SK-N-SH (cell line): Measurements from ENCODE around the gene PHPT1.

Experiments used
- TF ChIP-seq, protein P1 (sequence below): IDR thresholded peaks from 2 replicates; pipeline ENCODE4 v1.4.0; 2012; ENCODE audit warnings: low read depth
- TF ChIP-seq, protein P2 (sequence below): fragments of 200-600 bp; sonication (generic); IDR thresholded peaks from 2 replicates; pipeline ENCODE4 v1.6.1; 2017; ENCODE audit warnings: antibody characterized with exemption, mild to moderate bottlenecking, moderate library complexity

GRCh38 chr9:136838314-136839228, 10.6 kb upstream of the PHPT1 start:
- TF ChIP-seq, protein P1, sequence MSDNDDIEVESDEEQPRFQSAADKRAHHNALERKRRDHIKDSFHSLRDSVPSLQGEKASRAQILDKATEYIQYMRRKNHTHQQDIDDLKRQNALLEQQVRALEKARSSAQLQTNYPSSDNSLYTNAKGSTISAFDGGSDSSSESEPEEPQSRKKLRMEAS = no peak
- TF ChIP-seq, protein P2, sequence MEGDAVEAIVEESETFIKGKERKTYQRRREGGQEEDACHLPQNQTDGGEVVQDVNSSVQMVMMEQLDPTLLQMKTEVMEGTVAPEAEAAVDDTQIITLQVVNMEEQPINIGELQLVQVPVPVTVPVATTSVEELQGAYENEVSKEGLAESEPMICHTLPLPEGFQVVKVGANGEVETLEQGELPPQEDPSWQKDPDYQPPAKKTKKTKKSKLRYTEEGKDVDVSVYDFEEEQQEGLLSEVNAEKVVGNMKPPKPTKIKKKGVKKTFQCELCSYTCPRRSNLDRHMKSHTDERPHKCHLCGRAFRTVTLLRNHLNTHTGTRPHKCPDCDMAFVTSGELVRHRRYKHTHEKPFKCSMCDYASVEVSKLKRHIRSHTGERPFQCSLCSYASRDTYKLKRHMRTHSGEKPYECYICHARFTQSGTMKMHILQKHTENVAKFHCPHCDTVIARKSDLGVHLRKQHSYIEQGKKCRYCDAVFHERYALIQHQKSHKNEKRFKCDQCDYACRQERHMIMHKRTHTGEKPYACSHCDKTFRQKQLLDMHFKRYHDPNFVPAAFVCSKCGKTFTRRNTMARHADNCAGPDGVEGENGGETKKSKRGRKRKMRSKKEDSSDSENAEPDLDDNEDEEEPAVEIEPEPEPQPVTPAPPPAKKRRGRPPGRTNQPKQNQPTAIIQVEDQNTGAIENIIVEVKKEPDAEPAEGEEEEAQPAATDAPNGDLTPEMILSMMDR = no peak
